GM18517 (cell line): ENCODE results near the gene PTPRT.

Source experiments
- ATAC-seq: cut with Tn5 transposase; IDR thresholded peaks from one replicate; pipeline ENCODE4 v1.9.1; 2021; ENCODE audit warnings: mild to moderate bottlenecking, moderate library complexity; ENCODE audit not compliant: unreplicated experiment

Gene PTPRT

DNA sequence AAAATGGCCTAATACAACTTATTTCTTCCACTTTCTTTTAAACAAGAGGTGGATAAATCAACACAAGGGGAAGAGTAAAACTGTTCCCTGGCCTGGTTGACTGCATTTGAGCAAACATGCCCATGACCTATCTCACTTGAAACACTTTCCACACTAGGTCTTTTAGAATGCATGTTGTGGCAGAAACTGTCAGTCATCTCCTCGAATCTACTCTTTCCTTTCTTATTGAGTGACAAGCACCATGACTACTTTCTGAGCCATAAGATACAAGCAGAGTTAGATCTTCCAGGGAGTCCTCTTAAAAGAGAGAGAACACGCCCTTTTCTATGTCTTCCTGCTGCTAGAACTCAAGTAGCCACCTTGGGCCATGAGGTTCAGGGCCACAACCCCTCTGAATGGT lies 66.5 kb downstream of the PTPRT start:
- ATAC-seq: no peak

DNA sequence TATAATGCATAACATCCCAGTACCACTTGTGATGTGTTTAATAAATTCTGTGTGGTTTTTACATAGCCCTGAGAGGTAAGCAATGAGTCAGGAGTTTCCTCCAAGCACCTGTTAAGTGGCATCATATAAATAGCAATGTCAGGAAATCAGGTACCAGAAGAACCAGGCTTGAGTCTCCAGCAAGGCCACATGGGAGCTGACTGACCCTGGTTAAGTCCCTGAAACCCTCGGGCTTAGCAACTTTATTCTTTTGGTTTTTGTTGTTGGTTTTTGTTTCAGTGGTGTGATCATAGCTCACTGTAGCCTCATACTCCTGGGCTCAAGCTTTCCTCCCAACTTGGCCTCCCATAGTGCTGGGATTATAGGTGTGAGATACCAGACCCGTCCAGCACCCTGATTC lies 70.0 kb downstream of the PTPRT start:
- no peak for ATAC-seq

DNA sequence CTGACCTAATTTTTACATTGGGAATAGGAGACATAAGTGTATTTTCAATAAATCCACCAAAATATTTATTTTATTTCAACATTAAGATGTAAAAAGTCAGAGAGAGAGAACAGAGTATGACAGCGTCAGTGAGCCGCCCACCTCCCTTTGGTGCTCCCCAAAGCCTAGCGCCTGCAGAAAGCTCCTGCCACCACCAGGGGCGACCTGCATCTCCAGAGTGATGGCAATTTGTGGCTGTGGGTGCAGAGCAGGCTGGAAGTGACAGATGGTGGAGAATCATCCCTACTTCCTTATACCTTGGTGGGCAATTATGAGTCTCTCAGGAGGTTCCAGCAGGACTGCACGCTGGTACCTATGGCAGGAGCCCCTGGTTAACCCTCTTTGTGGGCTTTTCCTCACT lies 87.3 kb downstream of the PTPRT start:
- no peak for ATAC-seq

DNA sequence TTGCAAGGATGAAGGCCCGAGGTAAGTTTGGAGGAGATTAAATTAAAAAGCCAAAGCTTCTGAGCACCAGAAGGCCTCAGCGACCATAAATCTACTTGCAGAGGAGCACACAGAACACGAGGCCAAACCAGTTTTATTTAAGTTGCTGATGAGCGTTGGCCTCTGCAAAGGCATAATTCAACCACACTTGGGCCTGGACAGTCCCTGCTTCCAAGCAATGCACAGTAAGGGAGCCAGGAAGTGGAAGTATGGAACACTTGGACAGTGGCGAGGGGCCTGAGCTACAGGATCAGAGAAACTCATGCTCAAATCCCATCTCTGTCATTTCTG lies 92.8 kb downstream of the PTPRT start:
- no peak for ATAC-seq

DNA sequence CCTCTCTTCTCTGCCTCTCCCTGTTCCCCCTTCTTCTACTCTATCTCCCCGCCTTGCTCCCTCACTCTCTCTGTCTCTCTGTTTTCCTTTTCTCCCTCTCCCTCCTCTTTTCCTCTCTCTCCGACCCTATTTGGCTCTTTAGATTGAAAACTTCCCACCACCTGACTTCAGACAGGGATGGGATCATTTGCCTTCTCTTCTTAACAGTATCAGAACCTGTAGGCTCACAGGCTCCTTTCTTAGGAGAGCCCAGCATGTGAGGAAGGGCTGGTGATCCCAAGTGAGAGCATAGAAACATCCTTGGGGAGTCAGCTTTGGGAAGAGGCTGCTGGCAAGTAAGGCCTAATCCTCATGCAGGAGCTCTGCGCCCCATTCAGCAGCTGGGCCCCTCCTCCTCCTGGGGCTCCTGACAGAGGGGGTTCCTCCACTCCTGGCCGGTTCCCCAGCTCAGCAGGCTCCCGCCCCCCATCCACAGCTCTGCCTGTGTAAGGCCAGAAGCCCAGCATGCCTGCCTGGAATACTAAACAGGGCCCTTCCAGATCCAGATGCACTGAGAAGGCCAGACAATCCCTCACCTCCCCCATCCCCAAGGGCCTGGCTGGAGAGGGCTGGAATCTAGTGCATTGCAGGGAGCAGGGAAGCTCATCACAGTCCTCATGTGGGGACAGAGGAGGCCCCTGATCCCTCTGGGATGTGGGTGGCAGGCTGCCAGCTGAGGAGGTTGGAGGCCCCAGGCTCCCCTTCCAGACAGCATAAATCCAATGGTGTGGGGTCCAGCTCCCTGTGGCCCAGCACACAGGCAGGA lies 93.4 kb downstream of the PTPRT start:
- no peak for ATAC-seq

DNA sequence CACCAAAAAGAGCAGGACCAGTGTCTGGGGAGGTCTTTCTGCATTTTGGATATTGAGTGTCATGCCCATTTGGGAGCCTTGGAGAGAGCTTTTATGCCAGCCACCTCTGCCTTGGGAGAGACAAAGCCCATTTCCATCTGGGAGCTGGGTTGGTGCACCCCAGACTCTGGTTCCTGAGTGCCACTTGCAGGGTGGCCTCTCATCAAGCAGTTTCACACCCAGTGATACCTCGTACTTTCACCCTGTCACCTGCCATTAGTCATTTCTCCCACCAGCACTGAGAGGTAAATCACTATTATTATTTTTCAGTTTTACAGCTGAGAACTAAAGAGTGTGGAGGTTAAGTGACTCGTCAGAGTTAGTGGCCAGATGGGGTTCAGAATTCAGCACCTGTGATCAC lies 94.7 kb downstream of the PTPRT start:
- ATAC-seq: no peak

DNA sequence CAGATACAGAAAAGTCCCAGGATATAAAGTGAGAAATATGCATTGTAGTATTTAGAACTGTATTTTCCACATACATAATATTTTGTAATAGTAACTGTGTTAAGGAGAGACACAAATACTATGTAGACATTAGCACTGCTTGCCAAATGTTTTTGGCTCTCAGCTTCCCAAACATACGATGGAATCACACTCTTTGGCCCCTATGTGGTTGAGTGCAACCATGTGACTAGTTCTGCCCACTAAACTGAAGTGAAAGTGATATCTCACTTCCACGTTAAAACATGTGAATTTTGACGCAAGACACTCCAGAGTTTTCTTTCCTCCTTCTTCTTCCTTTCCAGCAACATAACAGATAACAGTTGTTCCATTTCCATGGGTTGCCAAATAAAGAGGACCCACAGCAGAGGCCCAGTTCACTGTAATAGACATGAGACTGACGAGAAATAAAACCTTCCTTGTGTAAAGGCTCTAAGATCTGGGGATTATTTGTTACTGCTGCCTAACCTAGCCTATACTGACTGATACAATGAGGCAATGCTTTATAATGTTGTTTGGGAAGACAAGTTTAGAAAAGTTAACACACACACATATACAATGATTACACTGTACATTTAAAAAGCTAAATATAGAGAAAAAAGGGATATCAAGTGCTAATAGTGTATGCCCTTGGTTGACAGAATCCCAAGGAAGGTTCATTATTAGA lies 97.2 kb downstream of the PTPRT start:
- no peak for ATAC-seq

DNA sequence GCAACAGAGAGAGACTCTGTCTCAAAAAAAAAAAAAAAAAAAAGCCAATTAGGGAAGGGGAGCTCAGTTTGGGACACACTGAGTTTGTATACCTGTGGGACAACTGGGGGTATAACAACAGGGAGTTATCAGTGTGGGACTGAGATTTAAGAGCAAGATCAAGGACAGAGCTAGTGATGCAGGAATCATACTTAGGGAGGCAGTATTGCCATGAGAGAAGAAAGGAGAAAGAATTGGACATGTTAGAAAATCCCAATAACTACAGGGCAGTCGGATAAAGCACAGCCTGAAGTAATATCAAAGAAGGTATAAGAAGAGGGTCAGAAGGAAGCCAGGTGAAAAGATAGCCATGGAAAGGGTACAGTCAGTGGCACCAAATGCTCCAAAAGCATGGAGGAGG lies 121.2 kb downstream of the PTPRT start:
- no peak for ATAC-seq

DNA sequence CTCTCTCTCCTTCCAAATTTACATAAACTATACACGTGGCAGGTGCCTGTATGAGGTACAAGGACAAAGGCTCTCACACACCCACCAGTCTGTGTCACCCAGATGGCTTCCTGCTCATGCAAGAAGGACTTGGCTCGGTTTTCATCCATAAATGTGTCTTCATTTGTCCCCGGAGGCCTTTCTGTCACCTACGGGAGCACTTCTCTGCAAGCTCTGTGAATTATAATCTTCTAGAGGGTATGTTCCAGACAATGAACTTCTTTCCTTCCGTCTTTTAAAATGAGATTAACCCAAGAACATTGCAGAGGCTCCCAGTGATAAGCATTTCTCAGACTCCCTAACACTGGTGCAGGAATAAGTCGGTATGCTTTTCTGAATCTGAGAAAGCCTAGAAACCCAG lies 123.6 kb downstream of the PTPRT start:
- no peak for ATAC-seq

DNA sequence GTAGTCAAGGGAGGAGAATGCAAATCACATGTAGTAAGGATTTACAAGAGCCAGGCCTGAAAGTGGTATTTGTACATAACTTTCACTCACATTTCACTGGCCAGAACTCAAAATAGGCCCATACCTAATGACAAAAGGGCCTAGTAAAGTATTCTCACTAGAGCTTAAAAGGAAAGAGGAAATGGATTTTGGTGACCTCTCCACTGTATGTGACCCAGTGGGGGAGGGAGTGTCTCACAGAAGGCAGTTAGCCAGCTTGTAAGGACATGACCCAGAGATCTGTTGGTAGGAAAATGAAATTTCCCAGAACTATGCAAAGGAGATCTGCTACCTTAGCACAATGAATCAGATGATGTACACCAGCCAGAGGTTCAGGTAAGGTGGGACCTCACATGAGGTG lies 124.4 kb downstream of the PTPRT start:
- ATAC-seq: no peak

DNA sequence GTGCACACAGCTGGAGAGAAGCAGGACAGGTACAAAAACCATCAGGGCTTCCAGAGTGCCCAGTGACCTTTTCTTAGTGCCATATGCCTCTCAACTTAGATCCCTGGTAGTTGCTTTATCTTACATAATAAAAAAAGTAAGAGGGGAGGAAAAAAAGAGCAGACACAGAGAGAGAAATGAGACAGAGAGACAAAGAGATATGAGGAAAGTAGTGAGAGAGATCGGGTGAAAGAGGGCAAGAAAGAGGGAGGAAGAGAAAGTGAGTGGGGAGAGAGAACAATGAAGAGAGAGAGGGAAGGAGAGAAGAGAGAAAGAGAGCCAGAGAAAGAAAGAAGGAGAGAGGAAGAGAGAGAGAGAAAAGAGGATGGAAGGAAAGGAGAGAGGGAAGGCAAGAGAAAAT lies 131.6 kb downstream of the PTPRT start:
- ATAC-seq: no peak

DNA sequence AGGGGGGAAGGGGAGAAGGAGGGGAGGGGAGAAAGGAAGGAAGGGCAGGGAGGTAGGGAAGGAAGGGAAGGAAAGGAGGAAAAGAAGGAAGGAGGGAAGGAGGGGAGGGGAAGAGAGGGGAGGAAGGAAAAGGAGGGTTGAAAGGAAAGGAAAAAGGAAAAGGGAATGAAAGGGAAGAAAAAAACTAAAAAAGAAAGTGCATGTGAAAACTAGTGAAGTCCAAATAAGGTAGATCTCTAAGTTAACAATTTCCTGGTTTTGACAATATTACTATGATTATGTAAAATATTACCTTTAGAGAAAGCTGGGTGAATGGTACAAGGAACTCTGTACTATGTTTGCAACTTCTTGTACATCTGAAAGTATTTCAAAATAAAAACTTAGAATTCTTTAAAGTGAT lies 132.4 kb downstream of the PTPRT start:
- no peak for ATAC-seq

DNA sequence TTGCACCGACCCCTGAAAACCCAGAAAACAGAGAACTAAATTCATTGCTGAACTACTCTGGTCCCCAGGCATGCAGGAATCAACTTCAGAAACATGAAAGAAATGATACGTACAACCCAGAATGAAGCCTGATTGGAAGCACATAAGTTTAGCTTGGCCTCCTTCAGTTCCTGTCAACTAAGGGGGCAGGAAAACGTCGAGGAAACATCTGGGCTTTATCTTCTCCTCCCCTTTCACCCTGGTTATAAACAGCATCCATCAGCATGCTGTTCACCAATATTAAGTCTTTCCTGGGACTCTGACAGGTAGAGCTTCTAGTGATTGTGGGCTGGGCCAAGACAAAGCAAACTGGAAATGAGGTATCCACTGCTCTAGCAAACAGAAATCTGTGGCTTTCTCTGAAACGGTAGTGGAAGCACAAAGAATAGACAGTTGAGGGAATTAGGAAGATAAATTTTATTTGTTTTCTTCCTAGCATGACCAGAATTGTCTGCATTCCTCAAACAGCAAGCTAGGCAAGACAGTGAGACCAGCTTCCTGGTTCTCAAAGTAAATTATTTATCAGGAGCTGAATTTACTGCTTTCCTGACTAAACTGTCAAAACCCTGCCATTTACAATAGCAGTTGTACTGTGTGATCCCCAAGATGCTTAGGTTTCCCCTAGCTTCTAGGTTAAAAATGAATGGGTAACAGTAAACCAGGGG lies 134.4 kb downstream of the PTPRT start:
- ATAC-seq: no peak

DNA sequence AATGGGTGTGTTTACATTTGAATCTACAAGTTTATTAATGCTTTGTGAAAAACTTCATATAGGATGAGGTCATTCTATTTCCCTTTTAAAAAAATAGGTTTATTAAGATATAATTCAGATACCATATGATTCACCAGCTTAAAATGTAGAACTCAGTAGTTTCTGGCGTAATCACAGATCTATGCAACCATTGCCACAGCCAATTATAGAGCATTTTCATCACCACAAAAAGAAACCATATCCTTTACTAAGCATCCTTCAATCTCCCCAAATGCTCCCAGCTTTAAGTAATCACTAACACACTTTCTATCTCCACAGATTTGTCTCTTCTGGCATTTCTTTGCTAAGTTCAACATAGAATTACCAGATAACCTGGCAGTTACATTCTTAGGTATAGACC lies 137.2 kb downstream of the PTPRT start:
- no peak for ATAC-seq

DNA sequence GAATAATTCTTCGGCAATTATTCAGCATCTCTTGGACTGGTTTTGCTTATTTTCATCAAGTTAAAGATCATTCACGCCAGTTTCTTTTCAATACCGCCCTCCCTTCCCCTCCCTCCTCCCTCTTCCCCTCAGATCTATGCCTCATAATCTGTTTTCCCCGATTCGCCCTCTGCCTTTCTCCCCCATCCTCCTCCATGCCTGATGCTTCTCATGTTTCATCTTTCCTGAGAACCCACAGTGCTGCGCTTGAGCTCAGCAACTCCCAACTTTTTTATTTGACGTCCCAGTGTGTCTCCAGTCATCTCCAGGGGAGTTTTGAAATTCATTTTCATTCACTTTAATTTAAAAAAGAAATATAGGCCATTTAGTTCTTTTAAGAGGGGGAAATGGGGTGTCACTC lies 142.7 kb downstream of the PTPRT start:
- no peak for ATAC-seq

DNA sequence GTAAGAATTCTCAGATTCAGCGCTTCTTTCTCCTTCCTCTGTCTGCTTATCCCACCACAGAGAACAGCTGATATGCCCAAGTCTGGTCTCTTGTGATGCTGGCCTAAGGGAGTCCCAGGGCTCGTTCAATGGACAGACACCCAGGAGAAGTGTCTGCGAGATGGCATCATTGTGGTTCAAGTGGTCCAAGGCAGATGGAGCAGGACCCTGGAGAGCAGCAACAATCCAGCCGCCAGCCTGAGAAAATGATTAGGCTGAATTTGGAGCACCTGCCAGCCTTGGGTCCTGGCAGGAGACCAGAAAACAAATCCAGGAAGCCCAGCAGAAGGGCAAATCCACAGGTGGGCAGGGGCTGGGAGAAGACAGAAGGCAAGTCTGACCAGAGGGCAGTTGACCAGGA lies 145.8 kb downstream of the PTPRT start:
- no peak for ATAC-seq

DNA sequence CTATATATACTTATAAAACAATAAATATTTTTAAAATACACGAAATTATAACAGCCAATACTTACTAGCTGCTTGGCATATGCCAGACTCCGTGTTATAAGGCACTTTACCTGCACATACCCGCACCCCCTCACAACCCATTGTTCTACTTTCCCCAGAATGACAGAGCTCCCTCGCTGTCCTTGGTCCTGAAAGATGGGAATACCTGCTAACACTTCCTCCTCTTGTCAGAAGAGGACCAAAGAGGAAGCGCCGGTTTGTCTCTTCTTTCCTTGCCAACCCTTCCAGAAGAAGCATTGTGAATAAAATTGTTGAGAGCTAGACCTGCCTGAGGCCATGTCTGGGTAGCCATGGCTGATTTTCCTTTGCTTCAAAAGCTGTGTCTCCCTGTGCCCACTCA lies 149.3 kb downstream of the PTPRT start:
- ATAC-seq: no peak

DNA sequence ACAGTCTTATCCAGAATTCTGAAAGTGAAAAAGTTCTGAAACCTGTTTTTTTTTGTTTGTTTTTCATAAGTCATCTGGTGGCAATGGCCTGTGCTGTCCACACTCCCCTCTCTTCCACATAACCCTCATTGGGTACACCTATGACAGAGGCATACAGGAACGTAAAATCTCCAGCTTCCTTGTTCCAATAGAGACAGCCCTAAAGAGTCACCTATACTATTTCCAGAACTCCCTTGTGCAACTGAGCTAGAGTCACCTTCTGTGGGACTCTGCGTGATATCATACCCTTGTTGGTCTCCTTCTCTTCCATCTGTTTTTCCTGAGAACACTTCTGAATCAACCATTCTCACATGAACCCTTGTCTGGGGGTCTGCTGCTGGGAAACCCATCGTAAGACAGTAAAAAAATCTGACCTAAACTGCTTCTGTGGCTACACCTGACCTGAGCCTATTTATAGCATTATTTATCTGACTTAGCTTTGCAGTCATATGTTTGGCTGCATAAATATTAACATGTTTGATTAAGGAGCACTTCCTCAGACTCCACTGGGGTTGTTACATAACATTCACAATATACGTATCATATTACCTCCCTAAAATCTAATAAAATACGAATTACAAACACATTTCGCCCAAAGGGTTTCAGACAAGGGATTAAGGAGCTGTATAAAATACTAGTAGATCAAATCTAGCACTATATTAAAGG lies 151.9 kb downstream of the PTPRT start:
- ATAC-seq: no peak

DNA sequence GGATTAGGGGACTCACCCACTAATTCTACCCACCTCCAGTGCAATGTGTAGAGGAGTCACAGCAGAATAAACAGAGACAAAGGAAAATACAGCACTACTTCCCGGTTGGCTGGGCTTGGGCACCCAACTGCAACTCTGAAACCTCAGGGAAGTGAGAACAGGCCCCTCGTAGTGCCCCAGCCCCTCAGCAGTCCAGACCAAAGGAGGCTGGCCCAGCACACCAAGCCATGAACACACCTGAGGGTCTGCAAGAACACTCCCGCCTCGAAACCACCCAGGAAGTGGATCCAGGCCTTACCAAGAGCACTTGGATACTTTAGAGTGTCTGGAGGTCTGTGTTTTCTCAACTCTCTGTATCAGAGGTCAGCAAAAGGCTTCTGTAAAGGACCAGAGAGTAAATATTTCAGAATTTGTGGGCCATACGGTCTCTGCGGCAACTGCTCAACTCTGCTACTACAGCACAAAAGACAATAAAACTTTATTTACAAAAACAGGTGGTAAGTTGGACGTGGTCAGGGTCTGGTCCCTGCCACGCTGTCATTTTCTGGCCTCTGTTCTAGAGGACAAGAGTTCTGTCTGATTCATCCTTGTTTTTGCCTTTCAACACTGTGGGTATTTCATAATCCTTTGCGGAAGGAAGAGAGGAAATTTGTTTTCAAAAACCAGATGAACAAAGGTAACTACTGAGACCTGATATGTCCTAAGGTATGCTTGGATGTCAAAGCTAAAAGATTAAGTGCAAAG lies 154.6 kb downstream of the PTPRT start:
- no peak for ATAC-seq

DNA sequence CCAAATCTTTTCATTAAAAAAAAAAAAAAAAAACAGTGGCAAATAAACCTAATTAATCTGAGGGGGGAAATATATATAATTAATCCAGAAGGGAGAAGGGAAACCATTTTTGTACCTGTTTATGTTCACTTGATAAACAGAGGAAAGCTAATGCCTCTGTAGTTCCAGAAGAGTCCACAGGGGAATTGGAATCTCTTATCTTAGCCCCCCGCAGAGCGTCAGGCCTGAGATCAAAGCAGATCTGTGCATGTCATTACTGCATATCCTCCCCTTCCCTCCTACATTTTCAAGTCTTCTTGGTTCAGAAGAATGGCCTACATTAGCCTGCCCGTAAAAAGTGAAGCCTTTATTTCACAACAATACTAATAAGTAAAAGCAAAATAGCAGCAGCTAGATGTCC lies 157.2 kb downstream of the PTPRT start:
- no peak for ATAC-seq

DNA sequence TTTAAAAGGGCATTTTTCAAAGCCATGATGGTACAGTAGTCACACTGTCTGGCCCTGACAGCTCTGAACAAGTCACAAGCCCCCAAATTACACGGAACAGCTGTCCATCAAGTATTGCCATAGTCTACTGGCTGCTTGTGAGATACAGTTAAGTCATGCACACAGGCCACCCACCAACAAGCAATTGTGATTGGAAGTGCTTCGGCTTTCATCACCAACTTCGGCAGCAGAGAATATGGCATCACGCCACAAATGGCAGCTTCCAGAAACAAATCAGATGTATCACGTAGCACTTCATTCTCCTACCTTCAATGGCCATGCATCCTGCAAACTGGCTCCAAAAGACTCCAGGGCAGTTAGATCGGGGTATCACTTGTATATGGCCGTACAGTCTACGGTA lies 160.5 kb downstream of the PTPRT start:
- no peak for ATAC-seq
